ENCODE results near the gene CLTB. TPM values are rescaled to one million over a fixed set of nuclear protein-coding genes. Genes with fewer than 3 reads are reported as not detected.

Gene CLTB
- total and polyA plus RNA-seq, 2 of the 4 experiments (the other 2 are of a cell fraction): 87.6 to 99.9 TPM

DNA sequence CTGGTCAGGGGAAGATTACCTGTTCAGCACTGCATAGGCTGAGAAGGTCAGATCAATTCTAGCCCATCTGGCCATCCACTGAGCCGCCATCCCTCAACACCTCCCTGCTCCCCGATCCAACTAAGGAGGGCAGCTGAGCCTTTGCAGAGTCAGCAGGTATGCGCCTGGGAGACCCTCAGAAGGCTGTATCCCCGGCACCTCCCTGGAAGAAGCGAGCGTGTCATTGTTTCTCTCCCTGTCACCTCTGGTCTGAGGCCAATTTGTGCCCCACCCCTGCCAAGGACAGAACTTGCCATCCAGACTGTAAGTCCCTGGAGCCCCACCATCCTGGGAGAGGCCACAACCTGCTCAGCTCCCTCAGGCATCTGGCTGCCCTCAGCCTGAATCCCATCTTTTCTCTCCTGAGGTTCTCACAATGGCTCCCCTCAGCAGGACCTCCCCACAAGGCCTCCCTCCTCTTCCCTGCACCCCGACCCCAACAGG is 2.6 kb downstream of the CLTB start:
- H3K9ac ChIP-seq (ENCODE audit: low read depth, low read length): no peak overlapping the region; the same call in 1 of the 2 replicates

More for the DNA sequence above, 2.6 kb downstream of the CLTB start:
- BruUV-seq (replicated peaks): no TSS peak
- DNase-seq (no peak), ATAC-seq (ENCODE audit: low read depth) (no peak)
- TF ChIP-seq MAFK (IDR thresholded peaks at IDR 0.05; ENCODE audit: low read depth, low read length): peak; percentile 18; the same call in 1 of the 2 replicates
- no peak for TF ChIP-seq MAZ (IDR thresholded peaks at IDR 0.05; ENCODE audit: borderline replicate concordance, low read depth, low read length)
- TF ChIP-seq NFE2L2 (IDR thresholded peaks at IDR 0.05; ENCODE audit: low read depth, low read length): no peak
- Histone ChIP-seq H4K91ac (ENCODE audit: insufficient read depth, low read depth, low read length) (no peak overlapping the region; the same call in 1 of the 2 replicates), H3K56ac (ENCODE audit: extremely low read depth, insufficient read depth, low read length) (no peak overlapping the region), H3K4me2 (ENCODE audit: low read depth, low read length) (no peak overlapping the region), H3K4me1 (ENCODE audit: control insufficient read depth, insufficient read depth, low read length) (peaks cover 11% of the 10 kb centered on the region), H2AK5ac (ENCODE audit: low read depth, low read length) (no peak overlapping the region), H3K79me1 (ENCODE audit: low read depth in 1 of 2, low read length in 2 of 2) (peaks cover 27 to 59% of the 10 kb centered on the region in 2 experiments), H3K27me3 (ENCODE audit: control insufficient read depth, insufficient read depth, low read length) (no peaks in the 10 kb centered on the region), H2AK9ac (replicated peaks; ENCODE audit: low read depth, low read length, poor library complexity) (no peak overlapping the region), H2BK120ac (ENCODE audit: low read depth, low read length) (no peak overlapping the region), H3K4ac (ENCODE audit: low read depth, low read length) (no peak overlapping the region), H3K9me1 (ENCODE audit: insufficient read depth, low read length) (peaks cover 16% of the 10 kb centered on the region), H3K4me3 (ENCODE audit: insufficient read depth, low read depth, low read length) (no peak overlapping the region), H2BK15ac (ENCODE audit: low read depth, low read length) (no peak overlapping the region), H3K14ac (replicated peaks; ENCODE audit: low read depth, low read length) (no peak overlapping the region), H3K23ac (ENCODE audit: low read depth, low read length) (peak overlapping the region; percentile 53; the same call in 1 of the 2 replicates), H2BK20ac (ENCODE audit: low read depth, low read length) (no peak overlapping the region), H3K18ac (ENCODE audit: low read depth, low read length) (no peak overlapping the region), H4K20me1 (ENCODE audit: insufficient read depth, low read length) (peaks cover 45% of the 10 kb centered on the region), H2BK5ac (ENCODE audit: low read depth, low read length, poor library complexity, severe bottlenecking) (no peak overlapping the region), H3K36me3 (ENCODE audit: control insufficient read depth, insufficient read depth, low read length) (peaks cover 6% of the 10 kb centered on the region), H3K27ac (ENCODE audit: insufficient read depth, low read length) (no peak overlapping the region), H2AFZ (replicated peaks; ENCODE audit: low read length, poor library complexity) (peak overlapping the region; percentile 29), H4K8ac (ENCODE audit: low read depth in 2 of 2, low read length in 2 of 2) (no peak overlapping the region), H4K5ac (ENCODE audit: low read depth, low read length) (no peak overlapping the region), H3K9me3 (ENCODE audit: control insufficient read depth, insufficient read depth, low read length) (no peaks in the 10 kb centered on the region)
- intact Hi-C loops (cut with micrococcal nuclease): loop anchor here (10.0 kb wide), 1 partner anchor 231 kb away; the partner anchor contains the start of gene TSPAN17
- 93% methylated on average over 5 of the region's 7 CpGs; no CpG with 5 or more reads in 1 of the 2 experiments for WGBS, 2 experiments (ENCODE audit: extremely low coverage in 2 of 2, insufficient read length in 1 of 2)
- dilution Hi-C loops (cut with HindIII; ENCODE audit: low sequenced_read_pairs, unreplicated experiment): no loop called here
- ChIA-PET CTCF (no interaction called here), POLR2A (ENCODE audit: unreplicated experiment) (no interaction called here)
- in situ Hi-C loops (cut with MboI; ENCODE audit: low sequenced_read_pairs): no loop called here

Data from IMR-90 (cell line).